PC-3 (cell line): ENCODE measurements around the gene DDX47. TPM values are rescaled to one million over a fixed set of nuclear protein-coding genes. Genes with fewer than 3 reads are reported as not detected.

Source experiments
- ATAC-seq: fragments of 200-7000 bp; cut with Tn5 transposase; 2 replicates; pipeline ENCODE4 v1.9.1; 2020; ENCODE audit warnings: mild to moderate bottlenecking, moderate library complexity
- BruUV-seq: library from RNA; stranded (reverse); fragments of 400-500 nt; replicated peaks from 2 replicates; lab custom pipeline; 2021; lab: Mats Ljungman, UMichigan
- CTCF ChIA-PET: fragments of 300-600 bp; sonication (Branson Sonifier 250); formaldehyde crosslinking; loops from one replicate; lab custom pipeline; 2022; ENCODE audit warnings: antibody characterized with exemption; lab: Charles Lee
- POLR2A ChIA-PET: fragments of 300-600 bp; sonication (Branson Sonifier 250); formaldehyde crosslinking; loops from one replicate; lab custom pipeline; 2022; ENCODE audit warnings: antibody characterized with exemption; ENCODE audit not compliant: unreplicated experiment; lab: Charles Lee
- DNase-seq: peaks from one replicate; pipeline ENCODE4 v3.0.0-alpha.2; 2015
- H2AFZ ChIP-seq: fragments of 300-600 bp; sonication (generic); 2 replicates; pipeline ENCODE4 v1.6.0; 2016; ENCODE audit warnings: antibody characterized with exemption, low read length
- H3F3A ChIP-seq: fragments of 300-600 bp; sonication (generic); one replicate; pipeline ENCODE4 v1.6.0; 2017; ENCODE audit warnings: antibody characterized with exemption, low read length, control low read depth, mild to moderate bottlenecking; ENCODE audit not compliant: unreplicated experiment
- H3K27ac ChIP-seq: fragments of 300-600 bp; sonication (generic); 2 replicates; pipeline ENCODE4 v1.5.1; 2016; ENCODE audit warnings: mild to moderate bottlenecking, low read length
- H3K27me3 ChIP-seq: fragments of 300-600 bp; sonication (generic); 2 replicates; pipeline ENCODE4 v1.6.1; 2016; ENCODE audit warnings: low read length, mixed read lengths
- H3K36me3 ChIP-seq: fragments of 300-600 bp; sonication (generic); 2 replicates; pipeline ENCODE4 v1.6.1; 2016; ENCODE audit warnings: low read depth, mixed run types, low read length, mixed read lengths
- H3K4me1 ChIP-seq: fragments of 300-600 bp; sonication (generic); 2 replicates; pipeline ENCODE4 v1.5.1; 2016; ENCODE audit warnings: low read length; ENCODE audit not compliant: insufficient read depth
- H3K4me2 ChIP-seq: fragments of 300-600 bp; sonication (generic); 2 replicates; pipeline ENCODE4 v1.6.0; 2016; ENCODE audit warnings: low read length
- H3K4me3 ChIP-seq: fragments of 300-600 bp; sonication (generic); 2 replicates; pipeline ENCODE4 v1.5.1; 2016; ENCODE audit warnings: mild to moderate bottlenecking, low read length, mixed read lengths
- H3K79me2 ChIP-seq: fragments of 300-600 bp; sonication (generic); 2 replicates; pipeline ENCODE4 v1.6.1; 2017; ENCODE audit warnings: low read length, mixed read lengths
- H3K9ac ChIP-seq: fragments of 300-600 bp; sonication (generic); 2 replicates; pipeline ENCODE4 v1.6.0; 2016; ENCODE audit warnings: mild to moderate bottlenecking, low read length
- H3K9me2 ChIP-seq: fragments of 300-600 bp; sonication (generic); replicated peaks from 2 replicates; pipeline ENCODE4 v1.6.1; 2016; ENCODE audit warnings: mixed run types, low read length, mixed read lengths
- H3K9me3 ChIP-seq: fragments of 300-600 bp; sonication (generic); 2 replicates; pipeline ENCODE4 v1.6.1; 2016; ENCODE audit warnings: low read length, mixed read lengths
- H4K20me1 ChIP-seq: fragments of 300-600 bp; sonication (generic); 2 replicates; pipeline ENCODE4 v1.6.1; 2016; ENCODE audit warnings: low read length, mixed read lengths
- EZH2 ChIP-seq: fragments of 300-600 bp; sonication (generic); IDR thresholded peaks from one replicate; pipeline ENCODE4 v1.6.1; 2017; ENCODE audit warnings: antibody characterized with exemption, mild to moderate bottlenecking, low read length; ENCODE audit not compliant: unreplicated experiment
- EZH2phosphoT487 ChIP-seq: fragments of 300-600 bp; sonication (generic); IDR thresholded peaks from 2 replicates; pipeline ENCODE4 v1.6.1; 2018; ENCODE audit warnings: mild to moderate bottlenecking, antibody characterized with exemption, low read length, borderline replicate concordance
- intact Hi-C: fragments of 100-400 bp; cut with micrococcal nuclease; formaldehyde crosslinking; loops from 2 replicates; pipeline ENCODE4 v1.9.0; 2023
- total RNA-seq: library from RNA; depleted of rRNA; stranded (reverse); fragments of >200 nt; gene quantifications from 2 replicates; pipeline ENCODE4 v1.2.3, GENCODE V29; 2014
- TF ChIP-seq, protein P1 (sequence below): fragments of 300-600 bp; sonication (generic); conservative IDR thresholded peaks from 2 replicates; pipeline ENCODE4 v1.5.1; 2017; ENCODE audit warnings: antibody characterized with exemption, low read depth, mild to moderate bottlenecking, low read length

DDX47 gene
- total RNA-seq, 1 experiment from 2014 or later, result 58.9 TPM

- Histone ChIP-seq H3K9me3 (no peaks in the 10 kb centered on the region), H3K9me2 (no peaks in the 10 kb centered on the region), H3K4me3 (peak overlapping the region; percentile 47; the same call in 1 of the 2 replicates), H3K4me2 (peak overlapping the region; percentile 79), H4K20me1 (no peaks in the 10 kb centered on the region), H3K9ac (peak overlapping the region; percentile 89), H3K27ac (peak overlapping the region; percentile 99), H3F3A (no peaks in the 10 kb centered on the region), H3K36me3 (peaks cover 2% of the 10 kb centered on the region; the same call in 1 of the 2 replicates), H3K27me3 (no peaks in the 10 kb centered on the region), H2AFZ (no peak overlapping the region), H3K4me1 (peaks cover 59% of the 10 kb centered on the region), H3K79me2 (peaks cover 10% of the 10 kb centered on the region; the same call in 1 of the 2 replicates)
- peak; percentile 96 for DNase-seq
- POLR2A ChIA-PET, result interaction anchor here (0.6 to 2.0 kb wide), 6 partner anchors 10 to 324 kb away, joined by 3 to 33 read pairs (median 5); partner anchors contain the start of genes EMP1 and GPRC5A
- TSS peak; percentile 81 for BruUV-seq
- peak; percentile 70 for ATAC-seq
- CTCF ChIA-PET, result interaction anchor here (0.7 to 1.2 kb wide), 4 partner anchors 18 to 60 kb away, joined by 3 to 4 read pairs (median 3); partner anchors contain the start of genes DDX47 and GPRC5A
- intact Hi-C loops, result loop anchor here (1.0 kb wide), 3 partner anchors 11 to 32 kb away; no protein-coding TSS in a partner anchor
- TF ChIP-seq EZH2phosphoT487 (no peak), EZH2 (no peak)
- TF ChIP-seq, protein P1, sequence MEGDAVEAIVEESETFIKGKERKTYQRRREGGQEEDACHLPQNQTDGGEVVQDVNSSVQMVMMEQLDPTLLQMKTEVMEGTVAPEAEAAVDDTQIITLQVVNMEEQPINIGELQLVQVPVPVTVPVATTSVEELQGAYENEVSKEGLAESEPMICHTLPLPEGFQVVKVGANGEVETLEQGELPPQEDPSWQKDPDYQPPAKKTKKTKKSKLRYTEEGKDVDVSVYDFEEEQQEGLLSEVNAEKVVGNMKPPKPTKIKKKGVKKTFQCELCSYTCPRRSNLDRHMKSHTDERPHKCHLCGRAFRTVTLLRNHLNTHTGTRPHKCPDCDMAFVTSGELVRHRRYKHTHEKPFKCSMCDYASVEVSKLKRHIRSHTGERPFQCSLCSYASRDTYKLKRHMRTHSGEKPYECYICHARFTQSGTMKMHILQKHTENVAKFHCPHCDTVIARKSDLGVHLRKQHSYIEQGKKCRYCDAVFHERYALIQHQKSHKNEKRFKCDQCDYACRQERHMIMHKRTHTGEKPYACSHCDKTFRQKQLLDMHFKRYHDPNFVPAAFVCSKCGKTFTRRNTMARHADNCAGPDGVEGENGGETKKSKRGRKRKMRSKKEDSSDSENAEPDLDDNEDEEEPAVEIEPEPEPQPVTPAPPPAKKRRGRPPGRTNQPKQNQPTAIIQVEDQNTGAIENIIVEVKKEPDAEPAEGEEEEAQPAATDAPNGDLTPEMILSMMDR, result no peak
Observed at GRCh38 chr12:12872139-12872933, 59.2 kb downstream of the DDX47 start.

- H3K79me2 ChIP-seq, result peaks cover 10% of the 10 kb centered on the region; the same call in 1 of the 2 replicates
- intact Hi-C loops, result loop anchor here (1.0 kb wide), 3 partner anchors 10 to 33 kb away; no protein-coding TSS in a partner anchor
- no peaks in the 10 kb centered on the region for H4K20me1 ChIP-seq
- POLR2A ChIA-PET, result interaction anchor here (0.6 to 2.0 kb wide), 6 partner anchors 9 to 323 kb away, joined by 3 to 33 read pairs (median 5); partner anchors contain the start of genes EMP1 and GPRC5A
- TF ChIP-seq, protein P1, result no peak
- TF ChIP-seq EZH2phosphoT487 (no peak), EZH2 (no peak)
- peaks cover 64% of the 10 kb centered on the region for H3K4me1 ChIP-seq
- H3K36me3 ChIP-seq, result peaks cover 2% of the 10 kb centered on the region; the same call in 1 of the 2 replicates
- no peaks in the 10 kb centered on the region for H3F3A ChIP-seq
- H3K27me3 ChIP-seq, result no peaks in the 10 kb centered on the region
- H3K9me3 ChIP-seq, result no peaks in the 10 kb centered on the region
- H3K9me2 ChIP-seq, result no peaks in the 10 kb centered on the region
- CTCF ChIA-PET, result interaction anchor here (0.7 to 1.2 kb wide), 3 partner anchors 18 to 38 kb away, joined by 3 read pairs; partner anchors contain the start of gene GPRC5A
- peak overlapping the region; percentile 79 for H3K4me2 ChIP-seq
- H3K27ac ChIP-seq, result peak overlapping the region; percentile 99
- DNase-seq (peak; percentile 81), ATAC-seq (peak; percentile 33)
- peak overlapping the region; percentile 89 for H3K9ac ChIP-seq
- BruUV-seq, result no TSS peak
- H3K4me3 ChIP-seq, result peak overlapping the region; percentile 47
- no peak overlapping the region for H2AFZ ChIP-seq
Observed at GRCh38 chr12:12872934-12873275, 59.8 kb downstream of the DDX47 start.
